GM12878 (cell line): Measurements from ENCODE around the gene HDAC9. TPM values are rescaled to one million over a fixed set of nuclear protein-coding genes. Genes with fewer than 3 reads are reported as not detected.

Source experiments
- ATAC-seq: fragments of 200-7000 bp; cut with Tn5 transposase; 3 replicates; pipeline ENCODE4 v1.9.1; 2020; ENCODE audit warnings: mild to moderate bottlenecking, moderate library complexity
- BruUV-seq: library from RNA; stranded (reverse); fragments of 400-500 nt; replicated peaks from 2 replicates; lab custom pipeline; 2021; lab: Mats Ljungman, UMichigan
- CTCF ChIA-PET: fragments of 300-600 bp; sonication (Branson Sonifier 250); formaldehyde crosslinking; extraction: SDS; loops from one replicate; lab custom pipeline; 2021; ENCODE audit warnings: inconsistent platforms; lab: Yijun Ruan, JAX
- POLR2A ChIA-PET: fragments of 350-600 bp; formaldehyde crosslinking; extraction: SDS; loops from one replicate; lab custom pipeline; 2021; ENCODE audit warnings: inconsistent platforms; lab: Charles Lee
- RAD21 ChIA-PET: fragments of 300-600 bp; sonication (Branson Sonifier 250); formaldehyde crosslinking; loops from one replicate; lab custom pipeline; 2023; ENCODE audit warnings: antibody characterized with exemption; ENCODE audit not compliant: unreplicated experiment; lab: Charles Lee
- SMC1A ChIA-PET: fragments of 300-600 bp; sonication (Branson Sonifier 250); formaldehyde crosslinking; loops from one replicate; lab custom pipeline; 2023; ENCODE audit not compliant: unreplicated experiment, uncharacterized antibody; lab: Charles Lee
- DNase-seq: peaks from one replicate; pipeline ENCODE4 v3.0.0-alpha.2; 2011; ENCODE audit warnings: low read depth, low spot score
- FAIRE-seq: peaks from 3 replicates; lab custom pipeline; 2011; peaks lifted over from hg19 to GRCh38; lab: Jason Lieb, UNC
- H2AFZ ChIP-seq: 2 replicates; pipeline ENCODE4 v1.6.0; 2011; ENCODE audit warnings: low read depth, low read length, control low read depth; ENCODE audit not compliant: control insufficient read depth
- H3K27ac ChIP-seq: 2 replicates; pipeline ENCODE4 v1.5.1; 2011; ENCODE audit warnings: control low read depth; ENCODE audit not compliant: control insufficient read depth, insufficient read depth
- H3K27me3 ChIP-seq, 2 experiments: replicated peaks in 1 of 2; 2 replicates each; pipeline versions ENCODE4 v1.6.0 to v1.6.1; 2011; ENCODE audit warnings: low read length in 1 of 2; ENCODE audit not compliant: control insufficient read depth in 2 of 2, insufficient read depth in 2 of 2
- H3K36me3 ChIP-seq, 2 experiments: 2 replicates each; pipeline ENCODE4 v1.5.1; 2011; ENCODE audit warnings: low read length in 1 of 2; ENCODE audit not compliant: control insufficient read depth in 2 of 2, insufficient read depth in 2 of 2
- H3K4me1 ChIP-seq: 2 replicates; pipeline ENCODE4 v1.6.1; 2011; ENCODE audit warnings: mild to moderate bottlenecking, low read length, moderate library complexity, mixed read lengths; ENCODE audit not compliant: control insufficient read depth, insufficient read depth
- H3K4me2 ChIP-seq: 2 replicates; pipeline ENCODE4 v1.6.0; 2011; ENCODE audit warnings: control low read depth; ENCODE audit not compliant: control insufficient read depth, insufficient read depth
- H3K4me3 ChIP-seq: fragments of 200-600 bp; sonication (generic); 2 replicates; pipeline ENCODE4 v1.5.1; 2016
- H3K79me2 ChIP-seq: 2 replicates; pipeline ENCODE4 v1.6.0; 2011; ENCODE audit warnings: low read length; ENCODE audit not compliant: control insufficient read depth, insufficient read depth
- H3K9ac ChIP-seq: 2 replicates; pipeline ENCODE4 v1.8.0; 2011; ENCODE audit warnings: low read length, control low read depth, mixed read lengths; ENCODE audit not compliant: control insufficient read depth, insufficient read depth
- H3K9me3 ChIP-seq: replicated peaks from 3 replicates; pipeline ENCODE4 v1.5.1; 2011; ENCODE audit warnings: mild to moderate bottlenecking, low read length; ENCODE audit not compliant: control insufficient read depth, insufficient read depth
- H4K20me1 ChIP-seq: 2 replicates; pipeline ENCODE4 v1.6.0; 2011; ENCODE audit not compliant: control insufficient read depth, insufficient read depth
- EZH2 ChIP-seq: IDR thresholded peaks from 2 replicates; pipeline ENCODE4 v1.6.1; 2012; ENCODE audit warnings: low read depth, mild to moderate bottlenecking, control low read depth, inconsistent platforms, low read length, borderline replicate concordance; ENCODE audit not compliant: control insufficient read depth
- FOS ChIP-seq: IDR thresholded peaks from 3 replicates; pipeline ENCODE4 v1.6.1; 2011; ENCODE audit warnings: borderline replicate concordance; ENCODE audit not compliant: insufficient read length; ENCODE audit errors: extremely low read depth
- IKZF2 ChIP-seq, 2 experiments: fragments of 450-650 bp; IDR thresholded peaks; 2 replicates each; pipeline ENCODE4 v1.6.1; 2017; ENCODE audit warnings: mild to moderate bottlenecking in 2 of 2, moderate library complexity in 2 of 2
- MEF2A ChIP-seq: IDR thresholded peaks from 2 replicates; pipeline ENCODE4 v1.6.1; 2011; ENCODE audit warnings: low read depth, mild to moderate bottlenecking, low read length, moderate library complexity; ENCODE audit not compliant: insufficient read depth
- PML ChIP-seq: IDR thresholded peaks from 2 replicates; pipeline ENCODE4 v1.6.1; 2012; ENCODE audit warnings: low read length, inconsistent platforms
- RELA ChIP-seq: fragments of 450-650 bp; IDR thresholded peaks from 2 replicates; pipeline ENCODE4 v1.8.0; 2014; ENCODE audit warnings: borderline replicate concordance; ENCODE audit not compliant: partially characterized antibody
- SIN3A ChIP-seq: IDR thresholded peaks from 2 replicates; pipeline ENCODE4 v1.6.1; 2012; ENCODE audit warnings: low read depth, low read length, improper control_type of control experiment
- SREBF1 ChIP-seq: IDR thresholded peaks from 2 replicates; pipeline ENCODE4 v1.6.1; 2012; ENCODE audit warnings: mild to moderate bottlenecking, low read length
- TAF1 ChIP-seq: IDR thresholded peaks from 2 replicates; pipeline ENCODE4 v1.6.1; 2011; ENCODE audit warnings: mild to moderate bottlenecking, low read depth, low read length, borderline replicate concordance
- YBX1 ChIP-seq: fragments of 450-650 bp; IDR thresholded peaks from 2 replicates; pipeline ENCODE4 v1.6.1; 2016; ENCODE audit warnings: antibody characterized with exemption
- WGBS: methylation state at CpG from one replicate; pipeline ENCODE4 v1.1.6; 2016; ENCODE audit warnings: low lambda C conversion rate; ENCODE audit not compliant: insufficient replicate concordance, insufficient coverage; ENCODE audit errors: missing lambda C conversion rate; 5-methylcytosine and 5-hydroxymethylcytosine counted together
- in situ Hi-C: fragments of 300-500 bp; cut with MboI; formaldehyde crosslinking; loops from 9 replicates; pipeline ENCODE4 v1.14.3; 2018; ENCODE audit warnings: mixed read lengths
- intact Hi-C: fragments of 100-400 bp; cut with micrococcal nuclease; formaldehyde crosslinking; loops from one replicate; pipeline ENCODE4 v1.14.2; 2022; ENCODE audit not compliant: unreplicated experiment
- polyA plus RNA-seq, 11 experiments: library from polyadenylated mRNA; depleted of rRNA in 4 of 11; unstranded in 6 of 11; stranded (reverse) in 5 of 11; fragments of >200 nt; fragmentation: Nextera tagmentation in 4 of 11; fragmentation: Illumina TruSeq in 1 of 11; extraction: Ambion mirVana in 4 of 11; extraction: Trizol in 1 of 11; gene quantifications; 1 replicate in 1 of 11; 2 replicates in 10 of 11; pipeline versions ENCODE4 v1.2.1 to v1.2.3, GENCODE V29; 2011 to 2016; ENCODE audit warnings: inconsistent platforms in 2 of 11, missing spikeins in 2 of 11, low read depth in 1 of 11
- total RNA-seq, 4 experiments: library from RNA; depleted of rRNA in 3 of 4; stranded (reverse); fragments of >200 nt in 3 of 4; fragmentation: Illumina TruSeq in 1 of 4; extraction: Trizol in 1 of 4; gene quantifications; 2 replicates each; pipeline versions ENCODE4 v1.2.1 to v1.2.3, GENCODE V29; 2013 to 2021

The HDAC9 gene
- total and polyA plus RNA-seq, 10 of the 15 experiments (the other 5 are each of a cell fraction or from before 2014, with no cell fraction given): 0.73 to 12.8 (median 0.92) TPM

GRCh38 chr7:18529239-18529638 lies 33.7 kb downstream of the HDAC9 start:
- Histone ChIP-seq H3K79me2 (no peaks in the 10 kb centered on the region), H3K9ac (no peak overlapping the region), H3K36me3 (no peaks in the 10 kb centered on the region), H3K9me3 (no peaks in the 10 kb centered on the region), H3K4me3 (no peak overlapping the region), H3K4me2 (no peak overlapping the region), H3K4me1 (no peaks in the 10 kb centered on the region), H4K20me1 (no peaks in the 10 kb centered on the region), H3K27ac (no peak overlapping the region), H2AFZ (no peak overlapping the region)
- RAD21 ChIA-PET: interaction anchor here (0.6 kb wide), 1 partner anchor 60 kb away, joined by 3 read pairs; no protein-coding TSS in a partner anchor
- CTCF ChIA-PET: no interaction called here
- FAIRE-seq (no peak), DNase-seq (no peak), ATAC-seq (no peak)
- POLR2A ChIA-PET: no interaction called here
- in situ Hi-C loops: no loop called here
- TF ChIP-seq RELA: no peak
- TF ChIP-seq TAF1: no peak
- no peak for TF ChIP-seq MEF2A
- TF ChIP-seq SIN3A: no peak
- TF ChIP-seq YBX1: no peak
- TF ChIP-seq PML: no peak
- TF ChIP-seq IKZF2 (IDR thresholded peaks at IDR 0.05): no peak
- no peak for TF ChIP-seq EZH2
- no peak for TF ChIP-seq SREBF1
- TF ChIP-seq FOS: no peak
- TF ChIP-seq, all 136 proteins: peak for 0
- no peaks in the 10 kb centered on the region for H3K27me3 ChIP-seq
- SMC1A ChIA-PET: interaction anchor here (1.0 to 1.1 kb wide), 2 partner anchors 8 kb away, joined by 3 read pairs; no protein-coding TSS in a partner anchor
- intact Hi-C loops: no loop called here
- no TSS peak for BruUV-seq
- 45% methylated on average over 1 of the region's 1 CpG for WGBS
